ENCODE measurements around the gene PLA2G1B. TPM values are rescaled to one million over a fixed set of nuclear protein-coding genes. Genes with fewer than 3 reads are reported as not detected.
A peak's percentile ranks its signal among the peaks of the same experiment; 100 is the strongest.

Gene PLA2G1B
- total and polyA plus RNA-seq, 2 of the 13 experiments (the other 11 are each of a cell fraction or from before 2014, with no cell fraction given): 0.33 to 1.4 TPM

GRCh38 chr12:120342175-120343038, 14.8 kb upstream of the PLA2G1B start:
- in situ Hi-C loops (cut with HindIII; ENCODE audit: extremely low pct_ligation_motif_present, low pct_unique_long_range_greater_than_20kb): no loop called here
- no peak for DNase-seq (ENCODE audit: low spot score)
- ATAC-seq: peak; percentile 84
- TF ChIP-seq PLRG1 (conservative IDR thresholded peaks at IDR 0.05) (no peak), MTA1 (CRISPR knock-in tag; IDR thresholded peaks at IDR 0.05; ENCODE audit: borderline replicate concordance) (peak; percentile 34; the same call in 1 of the 2 replicates), ZBTB7A (CRISPR knock-in tag; IDR thresholded peaks at IDR 0.05) (0 out of 2 replicates have a peak, but pooled peaks have one; percentile 67), HNF4A (CRISPR knock-in tag; IDR thresholded peaks at IDR 0.05) (peak; percentile 81), AKNA (CRISPR knock-in tag; IDR thresholded peaks at IDR 0.05; ENCODE audit: borderline replicate concordance) (no peak), THAP7 (CRISPR knock-in tag; IDR thresholded peaks at IDR 0.05) (no peak), SUZ12 (IDR thresholded peaks at IDR 0.05; ENCODE audit: low read depth, low read length) (no peak), NR2C2 (CRISPR knock-in tag; IDR thresholded peaks at IDR 0.05; ENCODE audit: borderline replicate concordance) (peak; percentile 69), HES4 (CRISPR knock-in tag; IDR thresholded peaks at IDR 0.05; ENCODE audit: borderline replicate concordance) (no peak), HOXA3 (CRISPR knock-in tag; IDR thresholded peaks at IDR 0.05) (0 out of 2 replicates have a peak, but pooled peaks have one; percentile 27), SAFB2 (CRISPR knock-in tag; IDR thresholded peaks at IDR 0.05; ENCODE audit: borderline replicate concordance, low read depth) (no peak), NONO (IDR thresholded peaks at IDR 0.05) (no peak), NONO (CRISPR knock-in tag; conservative IDR thresholded peaks at IDR 0.05) (0 out of 2 replicates have a peak, but pooled peaks have one; percentile 59), NR2F6 (IDR thresholded peaks at IDR 0.05) (peak; percentile 88), NR2F6 (CRISPR knock-in tag; IDR thresholded peaks at IDR 0.05) (peak; percentile 90), ZSCAN12 (CRISPR knock-in tag; IDR thresholded peaks at IDR 0.05) (no peak), RXRA (CRISPR knock-in tag; IDR thresholded peaks at IDR 0.05) (peak; percentile 69; the same call in 1 of the 2 replicates)
- TF ChIP-seq, protein P1, sequence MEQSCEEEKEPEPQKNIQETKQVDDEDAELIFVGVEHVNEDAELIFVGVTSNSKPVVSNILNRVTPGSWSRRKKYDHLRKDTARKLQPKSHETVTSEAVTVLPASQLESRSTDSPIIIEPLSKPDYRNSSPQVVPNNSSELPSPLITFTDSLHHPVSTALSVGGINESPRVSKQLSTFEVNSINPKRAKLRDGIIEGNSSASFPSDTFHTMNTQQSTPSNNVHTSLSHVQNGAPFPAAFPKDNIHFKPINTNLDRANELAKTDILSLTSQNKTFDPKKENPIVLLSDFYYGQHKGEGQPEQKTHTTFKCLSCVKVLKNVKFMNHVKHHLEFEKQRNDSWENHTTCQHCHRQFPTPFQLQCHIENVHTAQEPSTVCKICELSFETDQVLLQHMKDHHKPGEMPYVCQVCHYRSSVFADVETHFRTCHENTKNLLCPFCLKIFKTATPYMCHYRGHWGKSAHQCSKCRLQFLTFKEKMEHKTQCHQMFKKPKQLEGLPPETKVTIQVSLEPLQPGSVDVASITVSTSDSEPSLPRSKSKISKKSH (CRISPR knock-in tag; IDR thresholded peaks at IDR 0.05; ENCODE audit: borderline replicate concordance): 0 out of 2 replicates have a peak, but pooled peaks have one; percentile 38

More at GRCh38 chr12:120342175-120343038, 14.8 kb upstream of the PLA2G1B start:
- Histone ChIP-seq H3K4me2 (ENCODE audit: low read depth, low read length) (peak overlapping the region; percentile 68), H2AFZ (ENCODE audit: low read length) (no peak overlapping the region), H3K4me1 (ENCODE audit: insufficient read depth, low read length) (peaks cover 34% of the 10 kb centered on the region), H3K36me3 (replicated peaks in 1 of 2; ENCODE audit: control insufficient read depth in 1 of 2, insufficient read depth in 2 of 2, low read length in 2 of 2) (no peaks in the 10 kb centered on the region), H3K9ac (ENCODE audit: insufficient read depth, low read depth, low read length) (peak overlapping the region; percentile 22; the same call in 1 of the 2 replicates), H3K27me3 (ENCODE audit: control insufficient read depth in 1 of 2, insufficient read depth in 2 of 2, low read length in 2 of 2) (no peaks in the 10 kb centered on the region), H3K9me3 (ENCODE audit: low read length) (peaks cover 10% of the 10 kb centered on the region), H3K27ac (ENCODE audit: extremely low read length, insufficient read depth, low read length) (no peak overlapping the region), H4K20me1 (ENCODE audit: insufficient read depth, low read length) (no peaks in the 10 kb centered on the region), H3K79me2 (ENCODE audit: insufficient read depth, low read length) (no peaks in the 10 kb centered on the region), H3K4me3 (replicated peaks in 1 of 3; ENCODE audit: insufficient read depth in 1 of 3, low read depth in 2 of 3, low read length in 3 of 3) (peak overlapping the region; percentile 6 to 48 (median 16); a peak in 3 of 6 replicates)
- WGBS (ENCODE audit: low lambda C conversion rate): 49% methylated on average over 21 of the region's 30 CpGs
- CTCF ChIA-PET (ENCODE audit: low intra/inter-chr PET ratio, low total read pairs): no interaction called here
- POLR2A ChIA-PET: interaction anchor here (1.8 kb wide), 1 partner anchor 51 kb away, joined by 4 read pairs; no protein-coding TSS in a partner anchor
- peak; percentile 23 for FAIRE-seq
- intact Hi-C loops (cut with micrococcal nuclease; ENCODE audit: unreplicated experiment): no loop called here
- BruUV-seq (replicated peaks): no TSS peak
